ENCODE results near the gene YPEL3. TPM values are rescaled to one million over a fixed set of nuclear protein-coding genes. Genes with fewer than 3 reads are reported as not detected.

The YPEL3 gene
- total RNA-seq, 2 donors from 2014 or later, result 42.0 to 57.2 TPM

DNA sequence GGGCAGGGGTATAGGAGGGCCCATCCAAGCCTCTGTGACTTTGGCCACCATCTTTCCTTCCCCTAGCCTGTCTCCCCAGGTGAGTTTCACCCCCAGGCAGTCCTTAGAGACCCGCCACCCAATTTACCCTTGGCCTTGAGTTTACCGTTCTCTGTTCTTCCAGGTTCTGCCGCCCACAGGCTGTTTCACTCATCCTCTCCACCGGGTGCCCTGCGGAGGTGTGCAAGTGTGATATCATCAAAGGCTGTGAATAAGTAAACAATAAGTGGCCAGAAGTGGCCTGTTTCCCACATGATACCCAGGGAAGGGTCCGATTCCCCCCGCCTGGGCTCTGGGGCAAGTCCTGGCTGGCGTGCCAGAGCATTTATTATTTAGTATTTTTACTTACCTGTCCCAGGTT is 49.8 kb downstream of the YPEL3 start:
- no peaks in the 10 kb centered on the region for H3K4me1 Mint-ChIP-seq
- Histone ChIP-seq H3K27ac (ENCODE audit: low read depth, low read length) (no peak overlapping the region), H3K4me1 (ENCODE audit: control insufficient read depth, insufficient read depth, low read length) (no peaks in the 10 kb centered on the region), H3K36me3 (ENCODE audit: control insufficient read depth, insufficient read depth, low read length) (no peaks in the 10 kb centered on the region), H3K4me3 (ENCODE audit: low read length) (no peak overlapping the region), H3K27me3 (ENCODE audit: control insufficient read depth, insufficient read depth, low read length, poor library complexity, severe bottlenecking) (no peaks in the 10 kb centered on the region), H3K9me3 (ENCODE audit: control insufficient read depth, low read length) (no peaks in the 10 kb centered on the region), H3K9ac (ENCODE audit: extremely low read depth, low read length, poor library complexity, severe bottlenecking) (no peak overlapping the region)
- no peak overlapping the region for H3K27ac Mint-ChIP-seq
- TF ChIP-seq CTCF (conservative IDR thresholded peaks at IDR 0.05), result no peak
- H3K9me3 Mint-ChIP-seq, result no peaks in the 10 kb centered on the region
- H3K27me3 Mint-ChIP-seq (ENCODE audit: insufficient read depth), result peaks cover 7% of the 10 kb centered on the region
- DNase-seq, result no peak
- H3K4me3 Mint-ChIP-seq, result no peak overlapping the region
- H3K36me3 Mint-ChIP-seq (ENCODE audit: low read depth), result no peaks in the 10 kb centered on the region
- WGBS, 2 experiments (ENCODE audit: insufficient coverage in 1 of 2, insufficient read length in 1 of 2), result 88 to 93% methylated on average over 7 to 8 of the region's 8 CpGs

Other genes with a start within 250 kb of the YPEL3 start
- 10 to 100 TPM; 63.4 to 68.4 TPM for gene CDIPT, start 233.0 kb downstream of the YPEL3 start, total RNA-seq
- gene SEZ6L2, start 196.7 kb downstream of the YPEL3 start, total RNA-seq, result 10 to 100 TPM; 44.0 to 52.1 TPM
- gene ASPHD1, start 195.7 kb downstream of the YPEL3 start, total RNA-seq, result 1 to 10 TPM; 6.1 to 8.7 TPM
- gene KCTD13, start 170.0 kb downstream of the YPEL3 start, total RNA-seq, result 10 to 100 TPM; 21.5 to 27.5 TPM
- 100 to 1,000 TPM; 122 to 136 TPM for gene TMEM219, start 134.1 kb downstream of the YPEL3 start, total RNA-seq
- gene TAOK2, start 122.3 kb downstream of the YPEL3 start, total RNA-seq, result 10 to 100 TPM; 44.6 to 50.2 TPM
- 10 to 100 TPM in 1 of 2 donors, 1 to 10 TPM in 1; 9.4 to 13.9 TPM for gene HIRIP3, start 100.6 kb downstream of the YPEL3 start, total RNA-seq
- gene INO80E, start 100.0 kb downstream of the YPEL3 start, total RNA-seq, result 10 to 100 TPM; 77.4 to 80.1 TPM
- 1 to 10 TPM; 6.2 to 9.9 TPM for gene DOC2A, start 85.2 kb downstream of the YPEL3 start, total RNA-seq
- gene C16orf92, start 73.0 kb downstream of the YPEL3 start, total RNA-seq, result not detected
- 1 to 10 TPM; 3.3 to 3.5 TPM for gene TLCD3B, start 64.9 kb downstream of the YPEL3 start, total RNA-seq
- gene ALDOA, start 30.5 kb downstream of the YPEL3 start, total RNA-seq, result 100 to 1,000 TPM; 645 to 652 TPM
- 100 to 1,000 TPM; 150 to 151 TPM for gene PPP4C, start 20.2 kb downstream of the YPEL3 start, total RNA-seq
- gene TBX6, start 4.3 kb downstream of the YPEL3 start, total RNA-seq, result 1 to 10 TPM; 3.0 to 6.3 TPM
- 1 to 10 TPM; 2.7 to 6.5 TPM for gene GDPD3, start 17.3 kb upstream of the YPEL3 start, total RNA-seq
- 10 to 100 TPM; 53.8 to 62.0 TPM for gene MAPK3, start 27.0 kb upstream of the YPEL3 start, total RNA-seq
- 1 to 10 TPM in 1 of 2 donors, under 1 TPM in 1; 0.93 to 2.1 TPM for gene CORO1A, start 87.4 kb upstream of the YPEL3 start, total RNA-seq
- 100 to 1,000 TPM; 125 to 134 TPM for gene BOLA2B, start 97.5 kb upstream of the YPEL3 start, total RNA-seq
- 10 to 100 TPM; 37.7 to 48.8 TPM for gene SLX1A, start 97.7 kb upstream of the YPEL3 start, total RNA-seq
- 10 to 100 TPM; 14.5 to 22.1 TPM for gene SULT1A3, start 103.0 kb upstream of the YPEL3 start, total RNA-seq
- gene NPIPB13, start 152.3 kb upstream of the YPEL3 start, total RNA-seq, result 10 to 100 TPM; 18.3 to 31.1 TPM